ENCODE results near the gene ZFYVE1. TPM values are rescaled to one million over a fixed set of nuclear protein-coding genes. Genes with fewer than 3 reads are reported as not detected.
A peak's percentile ranks its signal among the peaks of the same experiment; 100 is the strongest.

The ZFYVE1 gene, protein sequence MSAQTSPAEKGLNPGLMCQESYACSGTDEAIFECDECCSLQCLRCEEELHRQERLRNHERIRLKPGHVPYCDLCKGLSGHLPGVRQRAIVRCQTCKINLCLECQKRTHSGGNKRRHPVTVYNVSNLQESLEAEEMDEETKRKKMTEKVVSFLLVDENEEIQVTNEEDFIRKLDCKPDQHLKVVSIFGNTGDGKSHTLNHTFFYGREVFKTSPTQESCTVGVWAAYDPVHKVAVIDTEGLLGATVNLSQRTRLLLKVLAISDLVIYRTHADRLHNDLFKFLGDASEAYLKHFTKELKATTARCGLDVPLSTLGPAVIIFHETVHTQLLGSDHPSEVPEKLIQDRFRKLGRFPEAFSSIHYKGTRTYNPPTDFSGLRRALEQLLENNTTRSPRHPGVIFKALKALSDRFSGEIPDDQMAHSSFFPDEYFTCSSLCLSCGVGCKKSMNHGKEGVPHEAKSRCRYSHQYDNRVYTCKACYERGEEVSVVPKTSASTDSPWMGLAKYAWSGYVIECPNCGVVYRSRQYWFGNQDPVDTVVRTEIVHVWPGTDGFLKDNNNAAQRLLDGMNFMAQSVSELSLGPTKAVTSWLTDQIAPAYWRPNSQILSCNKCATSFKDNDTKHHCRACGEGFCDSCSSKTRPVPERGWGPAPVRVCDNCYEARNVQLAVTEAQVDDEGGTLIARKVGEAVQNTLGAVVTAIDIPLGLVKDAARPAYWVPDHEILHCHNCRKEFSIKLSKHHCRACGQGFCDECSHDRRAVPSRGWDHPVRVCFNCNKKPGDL
- total RNA-seq = 10 to 100 TPM; 16.6 to 31.7 TPM

DNA sequence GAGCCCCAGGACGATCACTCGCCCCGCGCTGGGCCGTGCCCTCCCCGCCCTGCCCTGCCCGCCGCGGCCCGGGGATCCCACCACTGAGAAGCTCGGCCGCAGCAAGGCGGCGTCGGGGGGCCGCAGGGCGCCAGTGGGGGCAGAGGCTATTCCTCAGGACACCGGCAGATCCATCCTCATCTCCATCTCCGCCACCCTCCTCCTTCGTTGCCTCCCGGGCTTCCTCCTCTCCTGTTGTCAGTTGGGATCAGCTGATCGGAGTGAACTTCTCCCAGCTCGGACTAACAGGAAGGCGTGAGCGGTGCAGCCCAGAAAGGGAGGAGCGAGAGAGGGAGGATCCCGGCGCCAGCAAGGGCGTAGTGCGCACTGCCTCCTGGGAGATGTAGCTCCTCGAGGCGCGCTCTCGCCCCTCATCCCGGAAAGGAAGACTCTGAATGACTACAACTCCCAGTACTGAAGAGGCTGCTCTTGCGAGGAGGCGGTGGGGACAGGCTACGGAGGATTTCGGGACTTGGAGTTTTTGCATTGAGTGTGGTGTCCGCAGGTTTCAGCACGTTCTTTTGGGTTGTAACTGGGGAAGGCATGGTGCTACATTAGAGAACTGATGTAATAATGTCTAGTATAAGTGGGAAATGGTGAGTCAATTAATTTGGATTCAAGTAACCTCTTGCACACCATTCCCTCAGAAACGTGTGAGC is at the start of gene ZFYVE1:
Gene ZFYVE1, minus strand, starts transcription at position 262 of the 698 bp plus-strand sequence. CDS start 2,598 bp downstream, outside the sequence.
- Histone ChIP-seq H3K36me3 (no peaks in the 10 kb centered on the region), H3K27me3 (replicated peaks; ENCODE audit: insufficient read depth) (no peaks in the 10 kb centered on the region), H3K4me1 (replicated peaks) (peaks cover 5% of the 10 kb centered on the region), H3K9me3 (no peaks in the 10 kb centered on the region), H3K4me3 (peak within 1 kb of the TSS; percentile 65 to 90), H3K27ac (peak within 1 kb of the TSS; percentile 81 to 94)
- TF ChIP-seq POLR2A (IDR thresholded peaks at IDR 0.05) (peak; percentile 80), POLR2AphosphoS5 (IDR thresholded peaks at IDR 0.05) (peak; percentile 99)
- TF ChIP-seq, protein P1, sequence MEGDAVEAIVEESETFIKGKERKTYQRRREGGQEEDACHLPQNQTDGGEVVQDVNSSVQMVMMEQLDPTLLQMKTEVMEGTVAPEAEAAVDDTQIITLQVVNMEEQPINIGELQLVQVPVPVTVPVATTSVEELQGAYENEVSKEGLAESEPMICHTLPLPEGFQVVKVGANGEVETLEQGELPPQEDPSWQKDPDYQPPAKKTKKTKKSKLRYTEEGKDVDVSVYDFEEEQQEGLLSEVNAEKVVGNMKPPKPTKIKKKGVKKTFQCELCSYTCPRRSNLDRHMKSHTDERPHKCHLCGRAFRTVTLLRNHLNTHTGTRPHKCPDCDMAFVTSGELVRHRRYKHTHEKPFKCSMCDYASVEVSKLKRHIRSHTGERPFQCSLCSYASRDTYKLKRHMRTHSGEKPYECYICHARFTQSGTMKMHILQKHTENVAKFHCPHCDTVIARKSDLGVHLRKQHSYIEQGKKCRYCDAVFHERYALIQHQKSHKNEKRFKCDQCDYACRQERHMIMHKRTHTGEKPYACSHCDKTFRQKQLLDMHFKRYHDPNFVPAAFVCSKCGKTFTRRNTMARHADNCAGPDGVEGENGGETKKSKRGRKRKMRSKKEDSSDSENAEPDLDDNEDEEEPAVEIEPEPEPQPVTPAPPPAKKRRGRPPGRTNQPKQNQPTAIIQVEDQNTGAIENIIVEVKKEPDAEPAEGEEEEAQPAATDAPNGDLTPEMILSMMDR (IDR thresholded peaks at IDR 0.05) = peak in 1 of 4 experiments; percentile 20
- WGBS = under 1% methylated on average over 40 of the region's 42 CpGs
- intact Hi-C loops (cut with DNase I) = no loop called here
- DNase-seq (ENCODE audit: low spot score) = peak; percentile 98

DNA sequence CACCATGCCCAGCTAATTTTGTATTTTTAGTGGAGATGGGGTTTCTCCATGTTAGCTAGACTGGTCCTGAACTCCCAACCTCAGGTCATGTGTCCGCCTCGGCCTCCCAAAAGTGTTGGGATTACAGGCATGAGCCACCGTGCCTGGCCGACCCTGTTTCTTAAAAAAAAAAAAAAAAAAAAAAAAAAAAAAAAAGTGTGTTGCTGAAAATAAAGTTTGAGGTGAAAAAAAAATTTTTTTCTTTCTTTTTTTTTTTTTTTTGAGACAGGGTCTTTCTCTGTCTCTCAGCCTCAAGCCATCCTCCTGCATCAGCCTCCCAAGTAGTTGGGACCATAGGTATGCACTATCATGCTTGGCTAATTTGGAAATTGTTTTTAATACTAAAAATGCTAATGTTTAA is 42.7 kb upstream of the ZFYVE1 start:
- no peaks in the 10 kb centered on the region for H3K9me3 ChIP-seq
- DNase-seq (ENCODE audit: low spot score) = no peak
- H3K4me1 ChIP-seq (replicated peaks) = no peaks in the 10 kb centered on the region
- 94% methylated on average over 4 of the region's 4 CpGs for WGBS
- TF ChIP-seq, protein P1 (IDR thresholded peaks at IDR 0.05) = no peak
- TF ChIP-seq POLR2A (IDR thresholded peaks at IDR 0.05) (no peak), POLR2AphosphoS5 (IDR thresholded peaks at IDR 0.05) (no peak)
- H3K36me3 ChIP-seq = peaks cover 0 to 5% of the 10 kb centered on the region in 2 donors
- intact Hi-C loops (cut with DNase I) = no loop called here
- no peak overlapping the region for H3K27ac ChIP-seq
- H3K27me3 ChIP-seq (replicated peaks; ENCODE audit: insufficient read depth) = no peaks in the 10 kb centered on the region
- no peak overlapping the region for H3K4me3 ChIP-seq

DNA sequence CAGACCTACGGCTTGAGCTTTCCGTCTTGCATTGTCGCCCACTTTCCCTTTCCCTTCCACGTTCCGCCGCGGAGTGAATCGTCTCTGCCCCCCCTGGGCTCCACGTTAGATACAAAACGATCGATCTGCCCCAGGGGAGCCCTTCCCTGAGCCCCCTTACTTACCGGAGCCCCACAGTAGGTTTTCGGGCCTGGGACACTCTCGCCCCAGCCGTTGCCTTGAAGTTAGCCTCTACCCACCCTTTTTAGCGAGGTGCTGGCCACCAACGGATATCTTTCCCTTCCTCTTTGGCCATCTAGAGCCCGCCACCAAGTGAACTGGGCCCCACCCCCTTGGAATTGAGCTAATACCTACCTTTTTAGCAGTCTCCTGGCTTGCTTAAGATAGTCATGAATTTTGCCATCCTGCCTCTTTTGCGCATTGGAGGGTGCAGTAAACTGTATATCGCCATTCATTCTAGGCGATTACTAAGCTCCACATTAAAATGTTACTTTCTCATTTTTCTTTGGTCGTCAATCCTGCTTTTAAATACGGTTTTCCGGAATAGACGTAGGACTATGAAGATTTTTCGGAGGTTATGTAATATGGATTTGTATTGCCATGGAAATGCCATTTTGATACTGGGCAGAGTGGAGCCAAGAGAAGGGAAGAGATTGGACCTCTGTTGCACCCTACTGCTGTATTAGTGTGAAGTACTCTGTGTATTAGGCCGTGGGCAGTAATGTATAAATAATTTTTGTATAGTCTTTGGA is 32.2 kb upstream of the ZFYVE1 start:
- peak overlapping the region; percentile 88 to 95 for H3K27ac ChIP-seq
- H3K9me3 ChIP-seq = no peaks in the 10 kb centered on the region
- H3K36me3 ChIP-seq = no peaks in the 10 kb centered on the region
- peak; percentile 14 for DNase-seq (ENCODE audit: low spot score)
- TF ChIP-seq POLR2AphosphoS5 (IDR thresholded peaks at IDR 0.05) = no peak
- no peak for TF ChIP-seq POLR2A (IDR thresholded peaks at IDR 0.05)
- TF ChIP-seq, protein P1 (IDR thresholded peaks at IDR 0.05) = no peak
- peak overlapping the region; percentile 53 to 73 for H3K4me3 ChIP-seq
- WGBS = under 1% methylated on average over 27 of the region's 27 CpGs
- no peaks in the 10 kb centered on the region for H3K27me3 ChIP-seq (replicated peaks; ENCODE audit: insufficient read depth)
- no peaks in the 10 kb centered on the region for H3K4me1 ChIP-seq (replicated peaks)
- intact Hi-C loops (cut with DNase I) = no loop called here

DNA sequence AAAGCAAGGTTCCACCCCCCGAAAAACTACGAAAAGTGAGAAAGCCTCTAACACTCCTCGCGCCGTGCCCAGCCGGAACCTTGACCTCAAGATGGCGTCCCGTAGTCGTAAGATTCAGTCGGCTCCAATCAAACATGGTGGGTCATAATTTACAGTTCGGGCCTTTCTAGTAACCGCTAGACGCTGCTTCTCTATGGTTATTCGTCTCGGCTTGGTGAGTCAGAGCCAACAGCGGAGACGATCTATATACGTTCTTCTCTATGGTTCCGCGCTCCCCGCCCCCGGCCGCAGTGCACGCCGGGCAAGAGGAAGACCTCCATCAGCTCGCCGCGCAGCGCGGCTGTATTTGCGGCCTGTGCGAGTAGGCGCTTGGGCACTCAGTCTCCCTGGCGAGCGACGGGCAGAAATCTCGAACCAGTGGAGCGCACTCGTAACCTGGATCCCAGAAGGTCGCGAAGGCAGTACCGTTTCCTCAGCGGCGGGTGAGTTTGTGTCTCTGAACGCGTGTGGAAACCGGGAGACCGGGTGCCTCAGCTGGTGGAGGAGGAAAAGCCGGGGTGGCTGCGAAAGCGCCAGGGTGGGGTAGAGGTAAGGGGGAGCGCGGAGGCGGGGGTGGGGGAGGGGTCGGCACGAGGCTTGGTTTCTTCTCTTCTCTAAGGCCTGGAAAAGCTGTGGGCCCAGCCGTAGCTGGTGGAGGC is 31.5 kb upstream of the ZFYVE1 start, which contains the start of gene RBM25:
Gene RBM25, plus strand, starts transcription at position 311 of the 698 bp plus-strand sequence. CDS start 13,108 bp downstream, outside the sequence.
- intact Hi-C loops (cut with DNase I) = no loop called here
- H3K9me3 ChIP-seq = no peaks in the 10 kb centered on the region
- peak within 1 kb of the TSS; percentile 53 to 73 for H3K4me3 ChIP-seq
- no peaks in the 10 kb centered on the region for H3K4me1 ChIP-seq (replicated peaks)
- WGBS = under 1% methylated on average over 46 of the region's 57 CpGs
- no peaks in the 10 kb centered on the region for H3K27me3 ChIP-seq (replicated peaks; ENCODE audit: insufficient read depth)
- TF ChIP-seq, protein P1 (IDR thresholded peaks at IDR 0.05) = peak in 2 of 4 experiments; percentile 24 to 26
- TF ChIP-seq POLR2A (IDR thresholded peaks at IDR 0.05) (peak; percentile 94), POLR2AphosphoS5 (IDR thresholded peaks at IDR 0.05) (peak; percentile 99)
- DNase-seq (ENCODE audit: low spot score) = peak; percentile 97
- peak within 1 kb of the TSS; percentile 88 to 95 for H3K27ac ChIP-seq
- H3K36me3 ChIP-seq = no peaks in the 10 kb centered on the region

Measured in prostate gland (tissue), 2 donors.